Upper lobe of left lung (tissue), 6 donors: ENCODE data around the gene PAPOLA. TPM values are rescaled to one million over a fixed set of nuclear protein-coding genes. Genes with fewer than 3 reads are reported as not detected.

ENCODE experiments used
- ATAC-seq, 2 donors: fragments of 200-7000 bp; cut with Tn5 transposase; one replicate each; pipeline ENCODE4 v1.9.1; 2022; ENCODE audit warnings: mild to moderate bottlenecking in 2 of 2, moderate library complexity in 2 of 2; ENCODE audit not compliant: low FRiP score in 2 of 2
- DNase-seq, 2 donors: peaks; one replicate each; pipeline ENCODE4 v3.0.0-alpha.2; 2019 to 2020
- H3K27ac ChIP-seq, 4 donors: fragments of 200-600 bp; sonication (generic); one replicate each; pipeline ENCODE4 v1.5.1; 2016 to 2019
- H3K27me3 ChIP-seq, 4 donors: fragments of 200-600 bp; sonication (generic); one replicate each; pipeline ENCODE4 v1.5.1; 2017 to 2019
- H3K36me3 ChIP-seq, 4 donors: fragments of 200-600 bp; sonication (generic); one replicate each; pipeline ENCODE4 v1.5.1; 2016 to 2019
- H3K4me1 ChIP-seq, 4 donors: fragments of 200-600 bp; sonication (generic); one replicate each; pipeline ENCODE4 v1.5.1; 2018 to 2019
- H3K4me3 ChIP-seq, 4 donors: fragments of 200-600 bp; sonication (generic); one replicate each; pipeline ENCODE4 v1.5.1; 2017 to 2019; ENCODE audit warnings: mild to moderate bottlenecking in 2 of 4, moderate library complexity in 1 of 4
- H3K9me3 ChIP-seq, 4 donors: fragments of 200-600 bp; sonication (generic); one replicate each; pipeline ENCODE4 v1.5.1; 2018 to 2019
- CTCF ChIP-seq, 6 experiments: fragments of 450-650 bp in 4 of 6; fragments of 200-600 bp in 2 of 6; sonication (generic) in 2 of 6; IDR thresholded peaks; one replicate each; pipeline ENCODE4 v1.5.1; 2016 to 2019; ENCODE audit warnings: antibody characterized with exemption in 6 of 6
- EP300 ChIP-seq, 4 donors: sonication (generic); formaldehyde crosslinking; IDR thresholded peaks; one replicate each; pipeline ENCODE4 v1.5.1; 2017; ENCODE audit warnings: antibody characterized with exemption in 4 of 4, control low read depth in 2 of 4
- POLR2A ChIP-seq, 4 donors: fragments of 450-650 bp; IDR thresholded peaks; one replicate each; pipeline ENCODE4 v1.5.1; 2016 to 2017; ENCODE audit warnings: antibody characterized with exemption in 4 of 4, mild to moderate bottlenecking in 2 of 4
- POLR2AphosphoS5 ChIP-seq, 2 donors: sonication (generic); formaldehyde crosslinking; IDR thresholded peaks; one replicate each; pipeline ENCODE4 v1.5.1; 2017; ENCODE audit warnings: antibody characterized with exemption in 2 of 2
- WGBS, 2 donors: methylation state at CpG; one replicate each; pipeline ENCODE4 v1.1.5; 2017 to 2018; 5-methylcytosine and 5-hydroxymethylcytosine counted together
- total RNA-seq, 6 donors: library from RNA; depleted of rRNA in 4 of 6; stranded (reverse); fragments of >200 nt in 4 of 6; gene quantifications; one replicate each; pipeline versions ENCODE4 v1.1.0 to v1.2.1, GENCODE V29; 2016 to 2021
- donor health status: DM: no; HTN: no; CAD: no; lungs with moderate emphysema.
- donor health status: DM: no; HTN: yes; CAD: no; lungs with severe emphysema.

PAPOLA gene
- total RNA-seq, 6 donors from 2014 or later = 109 to 210 (median 137) TPM

GRCh38 chr14:96574171-96574632 is 72.0 kb downstream of the PAPOLA start:
- DNase-seq = no peak
- Histone ChIP-seq H3K27ac (no peak overlapping the region), H3K9me3 (no peaks in the 10 kb centered on the region), H3K27me3 (no peaks in the 10 kb centered on the region), H3K4me3 (no peak overlapping the region), H3K36me3 (peaks cover 0 to 11% (median 0%) of the 10 kb centered on the region in 4 donors), H3K4me1 (peaks cover 0 to 16% (median 11%) of the 10 kb centered on the region in 4 donors)
- TF ChIP-seq CTCF (IDR thresholded peaks at IDR 0.05) (no peak), POLR2AphosphoS5 (IDR thresholded peaks at IDR 0.05) (no peak), POLR2A (IDR thresholded peaks at IDR 0.05) (no peak)
- WGBS, 2 donors = 70 to 93% methylated on average over 2 of the region's 2 CpGs
- ATAC-seq = no peak

GRCh38 chr14:96574633-96575632 is 72.8 kb downstream of the PAPOLA start:
- peaks cover 0 to 6% (median 0%) of the 10 kb centered on the region in 4 donors for H3K36me3 ChIP-seq
- peaks cover 0 to 16% (median 11%) of the 10 kb centered on the region in 4 donors for H3K4me1 ChIP-seq
- no peak for TF ChIP-seq POLR2A (IDR thresholded peaks at IDR 0.05)
- no peak for TF ChIP-seq EP300 (IDR thresholded peaks at IDR 0.05)
- TF ChIP-seq POLR2AphosphoS5 (IDR thresholded peaks at IDR 0.05) = no peak
- TF ChIP-seq CTCF (IDR thresholded peaks at IDR 0.05) = no peak
- no peak overlapping the region for H3K27ac ChIP-seq
- H3K9me3 ChIP-seq = no peaks in the 10 kb centered on the region
- H3K27me3 ChIP-seq = no peaks in the 10 kb centered on the region
- WGBS, 2 donors = 58 to 62% methylated on average over 6 of the region's 6 CpGs
- DNase-seq (no peak), ATAC-seq (peak in 1 of 2 donors; percentile 31)
- no peak overlapping the region for H3K4me3 ChIP-seq

GRCh38 chr14:96576359-96576758 is 74.2 kb downstream of the PAPOLA start:
- Histone ChIP-seq H3K4me3 (no peak overlapping the region), H3K27ac (no peak overlapping the region), H3K36me3 (peaks cover 0 to 6% (median 0%) of the 10 kb centered on the region in 4 donors), H3K9me3 (no peaks in the 10 kb centered on the region), H3K4me1 (peaks cover 0 to 16% (median 11%) of the 10 kb centered on the region in 4 donors), H3K27me3 (no peaks in the 10 kb centered on the region)
- DNase-seq (no peak), ATAC-seq (no peak)
- TF ChIP-seq CTCF (IDR thresholded peaks at IDR 0.05) = no peak
- no peak for TF ChIP-seq POLR2AphosphoS5 (IDR thresholded peaks at IDR 0.05)
- no peak for TF ChIP-seq EP300 (IDR thresholded peaks at IDR 0.05)
- TF ChIP-seq POLR2A (IDR thresholded peaks at IDR 0.05) = no peak
- 79 to 82% methylated on average over 5 to 6 of the region's 6 CpGs for WGBS, 2 donors

- WGBS, 2 donors = 29 to 41% methylated on average over 3 of the region's 3 CpGs
- no peak for TF ChIP-seq CTCF (IDR thresholded peaks at IDR 0.05)
- no peak for TF ChIP-seq POLR2A (IDR thresholded peaks at IDR 0.05)
- no peak for ATAC-seq
These were observed 74.8 kb downstream of the PAPOLA start for GRCh38 chr14:96576937-96577336.

More at GRCh38 chr14:96576937-96577336, 74.8 kb downstream of the PAPOLA start:
- Histone ChIP-seq H3K9me3 (no peaks in the 10 kb centered on the region), H3K4me1 (peaks cover 0 to 16% (median 11%) of the 10 kb centered on the region in 4 donors), H3K27me3 (no peaks in the 10 kb centered on the region), H3K27ac (no peak overlapping the region), H3K36me3 (peaks cover 0 to 6% (median 0%) of the 10 kb centered on the region in 4 donors), H3K4me3 (no peak overlapping the region)
- no peak for DNase-seq
